Stimulated activated naive CD4-positive, alpha-beta T cell (primary cell): ENCODE results near the gene NMRK2.
A peak's percentile ranks its signal among the peaks of the same experiment; 100 is the strongest.

Experiments
- DNase-seq, 6 experiments: peaks; one replicate each; lab custom pipeline; 2025; lab: John Stamatoyannopoulos, UW

Gene NMRK2

DNA sequence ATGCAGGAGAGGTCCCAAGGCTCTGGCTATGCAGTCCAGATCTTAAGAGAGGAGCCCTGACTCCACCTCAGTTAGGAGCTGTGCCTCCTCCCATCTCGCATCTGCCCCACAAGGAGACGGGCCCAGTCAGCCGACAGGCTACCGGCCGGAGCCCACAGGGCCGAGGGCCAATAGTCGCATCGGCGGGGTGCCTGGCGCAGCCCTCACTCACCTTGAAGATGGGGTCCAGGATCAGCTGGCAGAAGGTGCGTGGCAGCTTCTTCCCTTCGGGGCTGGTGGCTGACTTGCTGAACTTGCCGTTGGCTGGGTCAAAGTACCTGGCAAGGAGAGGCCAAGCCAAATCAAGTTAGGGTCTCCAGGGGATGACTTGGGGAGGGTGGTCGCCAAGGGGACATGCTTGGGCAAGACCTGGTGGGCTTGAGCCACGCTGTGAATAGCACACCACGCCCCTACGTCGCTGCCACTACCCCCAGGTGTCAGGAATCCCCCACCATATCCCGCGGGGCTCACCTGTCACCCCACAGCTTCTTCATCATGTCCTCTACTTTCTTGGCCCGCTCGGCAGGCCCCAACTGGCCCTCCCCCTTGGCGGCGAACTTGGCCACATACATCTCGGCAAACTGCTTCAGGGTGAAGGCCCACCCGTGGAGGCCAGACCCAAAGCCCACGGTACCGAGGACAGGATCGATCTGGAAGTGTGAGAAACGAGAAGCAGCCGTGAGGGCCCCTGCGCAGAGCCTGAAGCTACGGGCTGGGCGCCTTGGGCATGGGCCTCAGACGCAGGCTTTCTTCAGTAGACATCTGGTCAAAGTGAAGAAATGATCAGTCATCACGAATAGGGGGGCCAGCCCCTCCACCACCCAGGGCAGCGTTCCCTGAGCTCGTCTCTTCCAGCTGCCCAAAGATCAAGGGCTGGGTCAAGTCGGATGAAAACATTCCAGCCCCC, 49.1 kb downstream of the NMRK2 start:
- no peak for DNase-seq

DNA sequence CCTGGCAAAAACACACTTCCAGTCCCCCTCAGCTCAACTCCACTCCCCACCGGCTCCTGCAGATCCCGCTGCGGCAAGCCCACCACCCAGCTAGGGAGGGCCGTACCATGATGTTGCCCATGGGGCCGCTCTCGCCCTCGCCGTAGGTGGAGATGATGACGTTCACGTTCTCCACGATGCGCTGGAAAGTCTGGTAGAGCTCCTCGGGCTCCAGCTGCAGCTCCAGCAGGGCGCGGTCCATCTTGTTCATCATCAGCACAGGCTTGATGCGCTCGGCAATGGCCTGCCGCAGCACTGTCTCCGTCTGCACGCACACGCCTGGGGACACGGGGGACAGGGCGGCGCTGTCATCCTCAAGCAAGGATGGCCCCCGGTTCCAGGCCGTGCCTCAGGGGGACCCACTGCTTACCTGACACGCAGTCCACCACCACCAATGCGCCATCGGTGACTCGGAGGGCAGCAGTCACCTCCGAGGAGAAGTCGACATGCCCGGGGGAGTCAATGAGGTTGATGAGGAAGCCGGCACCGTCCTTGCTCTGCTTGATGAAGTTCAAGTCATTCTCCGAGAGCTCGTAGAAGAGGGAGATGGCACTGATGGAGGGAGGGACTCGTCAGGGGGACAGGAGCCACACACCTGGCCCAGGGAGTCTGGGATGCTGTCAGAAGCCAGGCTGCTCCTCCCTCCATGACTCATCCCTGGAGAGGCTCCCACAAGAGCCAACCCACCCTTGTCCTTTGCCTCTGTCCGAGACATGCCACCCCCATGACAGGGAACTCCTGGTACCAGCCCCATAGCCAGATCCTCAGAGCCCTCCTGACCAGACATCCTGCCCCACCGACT, 50.1 kb downstream of the NMRK2 start:
- DNase-seq = no peak

DNA sequence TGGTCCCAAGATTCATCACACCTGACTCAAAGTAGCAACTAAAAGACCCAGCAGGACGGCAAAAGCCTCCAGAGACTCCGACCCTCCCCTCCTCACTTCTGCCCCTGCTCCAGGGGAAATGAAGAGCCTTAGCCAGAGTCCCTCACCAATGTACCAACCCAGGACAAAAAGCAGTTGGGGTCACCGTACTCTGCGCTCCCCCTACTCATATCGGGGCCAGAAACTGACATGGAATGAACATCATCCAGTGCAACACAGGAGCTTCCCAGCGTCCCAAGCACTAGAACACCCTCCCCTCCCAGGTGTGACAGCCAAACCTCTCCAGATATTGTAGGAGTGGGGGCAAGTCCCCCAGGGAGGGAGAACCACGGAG, 50.7 kb downstream of the NMRK2 start:
- DNase-seq = no peak

DNA sequence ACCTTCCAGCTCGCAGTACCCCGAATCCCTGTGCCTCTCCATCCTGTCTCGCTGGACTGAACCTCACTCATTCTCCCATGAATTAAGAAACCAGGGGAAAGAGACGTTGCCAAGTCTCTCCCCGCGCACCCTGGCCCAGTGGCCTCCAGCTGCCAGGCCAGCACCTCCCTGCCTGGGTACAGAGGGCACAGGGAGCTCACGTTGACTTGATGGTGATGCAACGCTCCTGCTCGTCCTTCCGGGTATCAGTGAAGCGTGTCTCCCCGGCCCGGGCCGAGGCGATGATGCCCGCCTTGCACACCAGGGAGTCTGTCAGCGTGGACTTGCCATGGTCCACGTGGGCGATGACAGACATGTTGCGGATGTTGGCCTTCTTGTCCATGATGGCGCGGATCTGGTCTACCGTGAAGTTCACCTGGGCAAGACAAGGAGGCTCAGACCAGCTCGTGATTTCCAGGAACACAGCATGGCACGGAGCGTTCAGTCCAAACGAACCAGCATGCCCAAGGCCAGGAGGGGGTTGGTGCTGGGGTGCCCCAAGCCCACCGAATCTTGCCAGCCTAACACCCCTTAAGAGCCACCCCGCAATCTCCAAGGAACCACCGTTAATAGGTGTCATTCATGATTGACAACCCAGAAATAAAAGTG, 51.2 kb downstream of the NMRK2 start:
- DNase-seq = no peak

DNA sequence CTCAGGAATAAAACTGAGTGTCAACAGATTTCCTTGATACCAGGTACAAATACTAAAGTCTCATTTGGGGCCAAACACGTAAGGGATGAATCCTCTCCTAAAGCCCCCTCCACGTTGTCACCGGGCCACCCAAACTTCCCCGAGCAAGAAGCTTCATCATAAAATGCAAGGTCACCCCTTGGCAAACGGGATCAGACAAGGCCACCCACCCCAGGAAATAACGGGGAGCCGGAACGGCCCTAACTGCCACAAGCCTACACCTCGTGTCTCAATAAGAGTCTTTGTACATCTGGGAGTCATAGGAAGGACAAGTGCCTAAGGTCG, 51.7 kb downstream of the NMRK2 start:
- DNase-seq = no peak

DNA sequence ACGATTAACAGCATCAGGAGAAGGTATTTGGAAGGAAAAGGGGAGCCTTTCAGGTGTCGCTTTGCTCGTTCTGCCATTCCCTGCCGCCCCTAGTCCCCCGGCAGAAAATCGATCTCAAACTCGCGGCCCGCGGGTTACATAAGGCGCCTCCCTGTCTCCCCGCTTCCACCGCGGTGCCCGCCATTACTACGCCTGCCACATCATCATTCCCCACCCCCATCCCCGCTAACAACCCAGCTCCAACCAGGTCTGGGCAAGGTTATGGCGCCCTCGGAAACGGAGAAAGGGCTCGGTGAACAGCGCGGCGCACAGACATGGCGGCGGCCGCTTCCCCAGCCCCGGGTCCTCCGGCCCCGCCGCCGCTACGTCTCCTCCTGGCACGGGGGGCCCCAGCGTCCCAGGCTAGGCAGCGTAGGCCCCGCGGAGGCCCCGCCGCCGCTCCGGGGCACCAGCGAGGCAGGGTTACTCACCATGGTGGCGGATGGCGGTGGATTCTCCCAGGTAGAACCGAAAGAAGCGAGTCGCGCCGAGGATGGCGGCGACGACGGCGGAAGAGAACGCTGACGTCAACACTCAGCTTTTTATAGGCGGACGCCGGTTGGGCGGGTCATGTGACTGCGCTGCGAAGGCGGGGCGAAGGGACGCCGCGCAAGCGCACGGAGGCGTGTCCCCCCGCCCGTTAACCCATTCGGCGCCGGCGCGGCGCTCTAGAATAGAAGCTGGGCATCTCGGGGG, 52.2 kb downstream of the NMRK2 start, which contains the start of gene EEF2:
Gene EEF2, minus strand, starts transcription at position 556 of the 735 bp plus-strand sequence. Its CDS starts 83 bp downstream, at position 473.
- DNase-seq = peak; percentile 84 to 97 (median 90)

DNA sequence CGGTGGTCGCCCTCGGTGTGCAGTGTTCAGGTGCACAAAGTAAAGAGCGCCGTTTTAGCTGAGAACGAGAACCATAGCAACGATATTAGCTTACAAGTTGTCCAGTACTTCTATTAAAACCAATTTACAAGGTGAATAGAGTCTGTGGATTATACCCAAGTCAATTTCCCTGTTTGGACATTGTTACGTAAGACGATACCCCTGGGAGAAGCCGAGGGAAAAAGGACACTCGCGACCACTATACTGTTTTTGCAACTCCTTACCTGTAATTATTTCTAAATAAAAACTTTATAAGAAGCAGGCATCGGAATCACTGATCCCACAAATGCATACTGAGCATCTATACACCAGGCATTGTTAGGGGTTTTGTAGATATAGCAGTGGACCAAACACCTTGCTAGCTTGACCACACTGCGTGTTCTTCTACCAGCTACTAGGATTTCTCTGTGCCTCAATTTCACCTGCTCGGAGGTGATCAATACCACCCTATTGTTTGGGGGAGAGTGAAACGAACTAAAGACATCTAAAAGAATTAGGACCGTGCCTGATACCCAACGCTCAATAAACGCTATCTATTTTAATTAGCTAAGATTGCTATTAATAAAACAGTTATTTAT, 52.9 kb downstream of the NMRK2 start:
- peak in 1 of 6 experiments; percentile 72 for DNase-seq

DNA sequence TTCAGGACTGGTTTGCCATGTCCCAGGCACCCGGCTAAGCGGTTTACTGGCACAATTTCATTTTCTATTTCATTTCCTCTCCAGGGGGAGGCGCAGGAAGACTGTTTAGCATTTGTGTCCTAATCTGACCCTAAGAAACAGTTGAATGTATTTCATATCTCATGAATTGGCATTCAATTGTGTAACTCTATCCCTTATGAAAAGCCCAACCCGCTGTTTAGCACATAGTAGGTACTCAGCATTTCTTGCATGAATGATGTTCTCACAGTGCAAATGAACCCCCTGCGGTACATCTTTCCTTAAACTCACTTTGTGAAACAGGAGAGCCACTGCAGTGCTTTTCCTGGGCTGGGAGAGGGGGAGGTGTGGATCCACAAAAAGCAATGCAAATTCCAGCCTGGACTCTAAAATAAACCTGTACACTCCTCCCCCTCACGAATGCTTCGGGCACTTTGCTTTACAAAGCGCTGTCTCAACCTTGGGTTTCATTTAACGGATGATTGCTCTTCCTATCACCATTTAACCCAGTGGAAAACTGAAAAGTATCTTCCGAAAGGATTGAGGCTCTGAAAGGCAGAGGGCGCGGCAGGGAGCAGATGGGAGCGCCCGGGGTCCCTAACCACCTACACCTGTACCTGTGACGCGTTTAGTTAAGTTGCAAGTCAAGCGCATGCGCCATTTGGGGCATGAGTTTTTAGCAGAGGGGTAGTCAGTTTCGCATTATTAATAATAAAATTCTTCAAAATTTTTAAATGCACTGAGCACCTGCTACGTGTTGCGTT, 53.6 kb downstream of the NMRK2 start:
- DNase-seq = peak; percentile 34 to 71 (median 56)

DNA sequence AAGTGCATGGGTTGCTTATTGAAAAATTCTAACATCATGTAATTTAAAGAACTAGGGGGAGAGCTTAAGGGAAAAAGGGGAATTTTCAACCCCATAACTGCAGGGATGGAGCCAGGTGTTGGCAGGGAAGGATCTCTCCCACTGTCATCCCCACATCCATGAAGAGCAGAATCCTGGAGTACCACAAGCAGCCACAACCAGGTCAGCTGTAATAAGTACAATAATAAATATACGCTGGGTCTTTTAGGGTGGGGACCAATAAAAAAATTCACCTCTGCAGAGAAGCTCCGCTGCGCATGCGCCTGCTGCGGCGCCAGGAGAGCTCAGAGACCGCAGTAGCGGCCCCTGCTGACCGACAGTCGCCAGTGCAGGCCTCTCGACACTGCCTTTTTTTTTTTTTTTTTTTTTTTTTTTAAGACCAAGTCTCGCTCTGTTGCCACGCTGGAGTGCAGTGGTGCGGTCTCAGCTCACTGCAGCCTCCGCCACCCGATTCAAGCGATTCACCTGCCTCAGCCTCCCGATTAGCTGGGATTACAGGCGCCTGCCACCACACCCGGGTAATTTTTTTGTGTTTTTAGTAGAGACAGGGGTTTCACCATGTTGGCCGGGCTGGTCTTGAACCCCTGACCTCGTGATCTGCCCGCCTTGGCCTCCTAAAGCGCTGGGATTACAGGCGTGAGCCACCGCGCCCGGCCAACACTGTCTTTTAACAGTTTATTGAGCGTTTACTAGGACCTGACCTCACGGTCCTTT, 54.9 kb downstream of the NMRK2 start:
- DNase-seq = peak; percentile 78 to 90 (median 88)

DNA sequence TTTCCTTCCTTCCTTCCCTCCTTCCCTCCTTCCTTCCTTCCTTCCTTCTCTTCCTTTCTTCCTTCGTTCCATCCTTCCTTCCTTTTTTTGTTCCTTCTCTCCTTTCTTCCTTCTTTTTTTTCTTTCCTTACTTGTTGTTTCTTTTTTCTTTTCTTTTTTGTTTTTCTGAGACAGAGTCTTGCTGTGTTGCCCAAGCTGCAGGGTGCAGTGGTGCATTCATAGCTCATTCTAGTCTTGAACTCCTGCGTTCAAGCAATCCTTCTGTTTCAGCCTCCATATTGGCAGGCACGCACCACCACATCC, 57.9 kb downstream of the NMRK2 start:
- DNase-seq = no peak
